HEK293T (cell line): ENCODE results near the gene OR52H1.

Experiments
- ARNT ChIP-seq: fragments of 450-650 bp; IDR thresholded peaks from 2 replicates; pipeline ENCODE4 v1.6.1; 2017; ENCODE audit warnings: mild to moderate bottlenecking
- BHLHE40 ChIP-seq: fragments of 450-650 bp; IDR thresholded peaks from 2 replicates; pipeline ENCODE4 v1.6.1; 2016; ENCODE audit warnings: mild to moderate bottlenecking, moderate library complexity, borderline replicate concordance
- FOXK2 ChIP-seq: fragments of 450-650 bp; IDR thresholded peaks from 2 replicates; pipeline ENCODE4 v1.6.1; 2016; ENCODE audit warnings: mild to moderate bottlenecking
- FOXM1 ChIP-seq: fragments of 450-650 bp; IDR thresholded peaks from 2 replicates; pipeline ENCODE4 v1.6.1; 2017; ENCODE audit warnings: mild to moderate bottlenecking, borderline replicate concordance
- HDGF ChIP-seq: fragments of 450-650 bp; IDR thresholded peaks from 2 replicates; pipeline ENCODE4 v1.6.1; 2017; ENCODE audit warnings: antibody characterized with exemption, borderline replicate concordance
- LEF1 ChIP-seq: fragments of 450-650 bp; IDR thresholded peaks from 2 replicates; pipeline ENCODE4 v1.6.1; 2017; ENCODE audit warnings: mild to moderate bottlenecking, borderline replicate concordance
- NFRKB ChIP-seq: fragments of 450-650 bp; IDR thresholded peaks from 2 replicates; pipeline ENCODE4 v1.6.1; 2016; ENCODE audit warnings: mild to moderate bottlenecking, moderate library complexity
- SP1 ChIP-seq: fragments of 450-650 bp; IDR thresholded peaks from 2 replicates; pipeline ENCODE4 v1.6.1; 2017
- SUZ12 ChIP-seq: fragments of 450-650 bp; IDR thresholded peaks from 2 replicates; pipeline ENCODE4 v1.6.1; 2016; ENCODE audit warnings: mild to moderate bottlenecking
- TARDBP ChIP-seq: fragments of 450-650 bp; IDR thresholded peaks from 2 replicates; pipeline ENCODE4 v1.6.1; 2016
- ZNF384 ChIP-seq: fragments of 450-650 bp; IDR thresholded peaks from 2 replicates; pipeline ENCODE4 v1.6.1; 2016
- TF ChIP-seq, protein P1 (sequence below): fragments of 450-650 bp; IDR thresholded peaks from 2 replicates; pipeline ENCODE4 v1.6.1; 2016

DNA sequence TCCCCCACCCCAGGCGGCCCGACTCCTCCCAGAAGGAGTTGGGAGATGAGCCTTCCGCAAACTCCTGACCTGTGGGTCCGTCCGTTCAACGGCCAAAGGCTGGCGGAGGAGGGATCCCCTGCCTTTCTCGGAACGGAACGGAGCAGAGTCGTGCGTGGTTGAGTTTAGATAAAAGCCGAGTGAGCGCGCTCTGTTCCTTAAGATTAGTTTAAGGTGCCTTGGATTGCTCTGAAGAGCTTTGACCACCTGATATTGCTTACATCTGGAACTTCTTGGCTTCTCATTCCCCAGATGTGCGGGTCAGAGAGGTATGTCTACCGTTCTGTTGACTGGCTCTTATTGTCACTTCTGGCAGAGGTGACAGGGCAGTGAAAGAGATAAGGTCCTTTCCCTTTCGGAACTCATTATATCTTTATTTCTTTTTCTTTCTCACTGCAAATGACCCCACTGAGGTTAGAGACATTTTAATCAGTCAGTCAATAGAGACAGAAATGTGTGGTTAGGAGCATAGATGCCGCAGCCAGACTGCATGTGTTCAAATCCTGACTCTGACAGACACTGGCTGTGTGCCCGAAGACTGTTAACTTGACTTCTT is 48.4 kb upstream of the OR52H1 start, which contains the start of gene TRIM6:
- TF ChIP-seq ZNF384: no peak
- no peak for TF ChIP-seq FOXK2
- TF ChIP-seq BHLHE40: no peak
- no peak for TF ChIP-seq FOXM1
- TF ChIP-seq TARDBP: no peak
- TF ChIP-seq SUZ12: no peak
- no peak for TF ChIP-seq LEF1
- TF ChIP-seq, protein P1, sequence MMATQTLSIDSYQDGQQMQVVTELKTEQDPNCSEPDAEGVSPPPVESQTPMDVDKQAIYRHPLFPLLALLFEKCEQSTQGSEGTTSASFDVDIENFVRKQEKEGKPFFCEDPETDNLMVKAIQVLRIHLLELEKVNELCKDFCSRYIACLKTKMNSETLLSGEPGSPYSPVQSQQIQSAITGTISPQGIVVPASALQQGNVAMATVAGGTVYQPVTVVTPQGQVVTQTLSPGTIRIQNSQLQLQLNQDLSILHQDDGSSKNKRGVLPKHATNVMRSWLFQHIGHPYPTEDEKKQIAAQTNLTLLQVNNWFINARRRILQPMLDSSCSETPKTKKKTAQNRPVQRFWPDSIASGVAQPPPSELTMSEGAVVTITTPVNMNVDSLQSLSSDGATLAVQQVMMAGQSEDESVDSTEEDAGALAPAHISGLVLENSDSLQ: no peak
- no peak for TF ChIP-seq HDGF
- no peak for TF ChIP-seq NFRKB
- no peak for TF ChIP-seq SP1
- no peak for TF ChIP-seq ARNT
